GM18499 (cell line): ENCODE measurements around the gene SUGCT.
A peak's percentile ranks its signal among the peaks of the same experiment; 100 is the strongest.
"Not testable (repeated sequence)": the region's sequence is repeated elsewhere in the genome, so short reads cannot be mapped to it uniquely, and the experiment has no call there.

Experiments
- ATAC-seq: cut with Tn5 transposase; IDR thresholded peaks from one replicate; pipeline ENCODE4 v1.9.1; 2021; ENCODE audit warnings: moderate number of reproducible peaks; ENCODE audit not compliant: insufficient read depth, unreplicated experiment

Gene SUGCT

DNA sequence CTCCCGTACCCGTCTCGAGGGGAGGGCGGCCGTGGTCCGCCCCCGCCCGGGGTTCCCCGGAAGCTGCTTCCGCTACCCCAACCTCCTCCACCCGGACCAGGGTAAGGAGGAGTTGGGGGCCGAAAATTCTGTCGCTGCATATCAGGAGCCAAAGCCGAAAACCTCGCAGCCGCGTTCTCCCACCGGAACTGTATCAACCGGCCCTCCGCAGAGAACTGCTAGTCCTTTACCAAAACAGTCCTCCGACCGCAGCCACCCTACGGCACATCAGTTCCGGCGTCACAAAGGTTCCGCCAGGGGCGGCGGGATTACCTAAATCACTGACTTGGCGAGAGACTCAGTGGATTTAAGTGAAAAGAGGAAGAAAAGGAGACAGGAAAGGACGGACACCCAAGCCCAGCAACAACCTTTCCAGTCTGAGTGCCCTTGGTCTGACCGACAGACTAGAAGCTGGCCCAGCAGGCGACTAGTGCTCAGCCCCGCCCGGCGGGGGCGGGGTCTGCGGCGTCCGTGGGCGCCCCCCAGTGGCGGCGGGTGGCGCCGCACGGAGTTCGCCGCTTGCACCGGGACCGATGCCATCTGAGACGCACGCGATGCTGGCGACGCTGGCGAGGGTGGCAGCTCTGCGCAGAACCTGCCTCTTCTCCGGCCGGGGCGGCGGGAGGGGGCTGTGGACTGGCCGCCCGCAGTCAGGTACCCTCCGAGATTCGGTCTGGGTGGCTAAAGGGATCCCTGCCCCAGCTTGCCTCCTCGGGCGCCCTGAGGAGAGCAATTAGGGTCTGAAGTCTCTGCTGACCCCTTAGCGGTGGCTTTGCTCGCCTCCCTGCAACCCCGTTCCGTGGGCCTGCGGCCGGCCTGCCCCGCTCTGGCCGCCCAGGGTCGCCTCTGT lies at the start of gene SUGCT, which contains the start of gene MPLKIP:
Gene SUGCT, plus strand, starts transcription at position 578 of the 889 bp plus-strand sequence.
Gene MPLKIP, minus strand, starts transcription at position 195 of the 889 bp plus-strand sequence. Its CDS starts 55 bp downstream, at position 140.
- peak; percentile 68 for ATAC-seq

DNA sequence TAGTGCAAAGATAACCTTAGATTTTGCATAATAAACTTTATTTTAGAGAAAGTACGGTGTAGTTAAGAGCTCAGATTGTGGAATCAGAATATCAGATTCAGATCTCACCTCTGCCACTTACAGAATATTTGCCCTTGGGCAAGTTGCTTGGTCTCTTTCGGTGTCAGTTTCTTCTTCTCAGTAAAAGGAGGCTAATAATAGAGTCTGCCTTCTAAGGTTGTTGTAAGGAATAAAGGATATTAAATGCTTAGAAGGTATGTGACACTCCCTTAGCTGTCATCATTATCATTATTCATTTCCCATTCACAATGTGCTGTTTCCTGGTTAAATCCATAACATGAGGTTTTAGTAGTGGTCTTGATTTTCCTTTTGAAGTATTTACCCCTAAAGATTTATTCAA lies 42.6 kb upstream of the SUGCT start:
- ATAC-seq: no peak

DNA sequence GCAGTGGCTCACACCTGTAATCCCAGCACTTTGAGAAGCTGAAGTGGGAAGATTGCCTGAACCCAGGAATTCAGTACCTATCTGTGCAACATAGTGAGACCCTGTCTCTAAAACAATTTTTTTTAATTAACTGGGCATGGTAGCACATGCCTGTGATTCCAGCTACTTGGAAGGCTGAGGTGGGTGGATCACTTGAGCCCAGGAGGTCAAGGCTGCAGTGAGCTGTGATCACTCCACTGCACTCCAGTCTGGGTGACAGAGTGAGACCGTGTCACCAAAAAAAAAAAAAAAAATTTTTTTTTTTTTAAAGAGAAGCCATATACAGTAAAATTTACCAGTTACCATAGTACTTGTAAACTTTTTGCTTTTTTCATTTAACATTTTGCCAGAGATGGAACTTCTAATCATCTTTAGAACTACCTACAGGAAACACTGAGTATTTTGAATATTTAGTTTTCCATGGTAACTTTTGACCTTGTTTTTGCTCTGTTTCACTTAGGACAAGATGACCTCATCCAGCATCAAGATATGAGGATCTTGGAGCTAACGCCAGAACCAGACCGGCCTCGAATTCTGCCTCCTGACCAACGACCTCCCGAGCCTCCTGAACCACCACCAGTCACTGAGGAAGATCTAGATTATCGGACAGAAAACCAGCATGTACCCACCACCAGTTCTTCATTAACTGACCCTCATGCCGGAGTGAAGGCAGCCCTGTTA lies 41.0 kb upstream of the SUGCT start:
- ATAC-seq: no peak

DNA sequence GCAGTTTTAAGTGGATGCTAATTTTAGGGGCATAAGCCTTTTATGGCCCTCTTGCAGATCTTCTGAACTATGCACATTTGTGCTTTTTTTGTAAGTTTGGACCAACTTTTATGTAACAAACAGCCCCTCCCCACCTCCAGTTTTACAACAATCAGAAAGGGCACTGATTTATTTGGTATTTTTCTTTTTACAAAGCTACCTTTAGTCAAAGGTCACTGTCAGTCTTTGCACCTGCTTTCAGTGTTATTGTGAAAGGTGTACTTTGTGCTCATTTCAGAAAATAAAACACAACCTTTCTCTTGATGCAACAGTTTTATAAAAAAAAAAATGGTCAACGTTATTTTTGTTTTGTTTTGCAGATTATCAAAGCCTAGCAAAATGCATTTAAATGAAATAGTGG lies 39.6 kb upstream of the SUGCT start:
- no peak for ATAC-seq

DNA sequence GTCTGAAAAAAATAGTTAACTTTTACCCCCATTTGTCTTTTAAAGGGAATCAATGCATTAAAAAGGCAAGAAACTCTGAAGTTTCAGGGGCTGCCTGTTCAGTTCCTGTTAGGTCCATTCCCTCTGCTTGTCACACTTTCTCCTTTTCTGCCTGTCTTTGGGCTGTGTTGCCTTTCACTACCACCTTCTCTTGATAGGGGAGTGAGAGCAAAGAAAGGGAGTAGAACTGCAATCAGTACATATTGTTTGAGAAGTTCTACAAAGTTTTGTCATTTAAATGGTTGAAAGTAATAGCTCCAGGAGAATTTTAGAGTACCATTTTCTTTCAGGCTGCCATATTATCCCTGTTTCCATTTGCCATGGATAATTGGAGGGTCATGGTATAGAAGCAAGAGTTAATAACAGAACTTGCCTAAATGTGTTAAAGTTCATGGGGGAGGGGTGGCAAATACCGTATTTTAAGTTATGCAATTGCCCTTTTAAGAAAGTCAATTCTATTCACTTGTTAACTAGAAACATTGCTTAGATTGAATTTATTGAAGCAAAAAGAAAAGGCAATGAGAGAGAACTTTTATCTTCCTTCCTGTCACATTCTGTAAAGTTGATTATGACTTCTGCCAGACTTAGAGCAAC lies 39.0 kb upstream of the SUGCT start:
- no peak for ATAC-seq

DNA sequence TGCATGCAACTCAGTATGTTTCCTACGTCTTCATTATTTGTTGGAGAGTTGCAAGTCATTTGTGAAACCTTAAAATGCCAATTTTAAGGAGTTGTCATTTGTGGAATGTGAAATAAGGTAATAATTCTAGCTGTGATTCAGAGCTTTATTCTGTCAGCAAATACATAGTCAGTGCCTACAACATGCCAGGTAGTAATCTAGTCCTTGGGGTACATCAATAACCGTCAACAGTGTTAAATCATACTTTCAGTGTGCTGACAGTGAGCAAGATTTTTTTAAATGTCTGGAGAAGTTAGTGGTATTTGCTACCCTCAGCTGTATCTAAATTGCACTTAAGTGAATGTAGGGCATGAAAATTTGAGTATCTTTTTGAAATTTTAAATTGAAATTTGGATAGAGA lies 37.1 kb upstream of the SUGCT start:
- no peak for ATAC-seq

DNA sequence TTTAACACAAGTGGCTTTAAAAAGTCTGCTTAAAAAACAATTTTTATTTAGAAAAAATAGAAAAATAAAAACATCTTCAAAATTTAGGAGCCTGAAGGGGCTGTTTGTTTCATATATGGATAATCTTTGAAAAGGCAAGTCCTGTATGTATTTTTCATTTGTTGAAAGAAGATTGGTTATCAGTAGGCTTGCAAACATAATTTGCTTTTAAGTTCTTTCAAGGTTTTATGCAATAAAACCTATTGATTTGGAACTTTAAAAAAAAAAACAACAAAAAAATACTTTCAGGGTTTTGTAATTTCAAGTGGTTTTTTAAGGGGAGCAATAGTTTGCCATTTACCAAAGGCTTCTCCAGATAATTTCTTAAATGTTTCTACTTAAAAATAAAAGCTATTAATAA lies 36.0 kb upstream of the SUGCT start:
- no peak for ATAC-seq

DNA sequence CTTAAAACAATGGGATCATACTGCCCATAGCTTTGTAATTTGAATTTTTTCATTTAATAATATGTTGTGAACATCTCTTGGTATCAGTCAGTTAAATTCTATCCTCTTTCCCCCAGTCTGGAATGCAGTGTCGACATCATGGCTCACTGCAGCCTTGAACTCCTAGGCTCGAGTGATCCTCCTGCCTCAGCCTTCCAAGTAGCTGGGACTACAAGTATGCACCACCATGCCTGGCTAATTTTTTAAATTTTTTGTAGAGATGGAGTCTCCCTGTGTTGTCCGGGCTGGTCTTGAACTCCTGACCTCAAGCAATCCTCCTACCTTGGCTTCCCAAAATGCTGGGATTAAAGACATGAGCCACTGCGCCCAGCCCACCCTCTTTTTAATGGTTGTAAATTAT lies 35.0 kb upstream of the SUGCT start:
- ATAC-seq: no peak

DNA sequence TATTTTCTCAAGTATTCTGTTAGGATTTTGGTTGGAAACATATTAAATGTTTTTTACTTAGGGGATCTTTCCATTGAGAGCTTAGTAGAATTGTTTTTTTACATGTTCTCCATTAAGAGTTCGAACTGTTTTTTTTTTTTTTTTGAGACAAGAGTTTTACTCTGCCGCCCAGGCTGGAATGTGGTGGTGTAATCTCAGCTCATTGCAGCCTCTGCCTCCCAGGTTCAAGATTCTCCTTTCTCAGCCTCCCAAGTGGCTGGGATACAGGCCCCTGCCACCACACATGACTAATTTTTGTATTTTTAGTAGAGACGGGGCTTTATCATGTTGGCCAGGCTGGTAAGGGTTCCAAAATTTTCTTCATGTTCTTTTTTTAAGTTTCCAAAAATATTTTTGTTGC lies 33.6 kb upstream of the SUGCT start:
- ATAC-seq: no peak

DNA sequence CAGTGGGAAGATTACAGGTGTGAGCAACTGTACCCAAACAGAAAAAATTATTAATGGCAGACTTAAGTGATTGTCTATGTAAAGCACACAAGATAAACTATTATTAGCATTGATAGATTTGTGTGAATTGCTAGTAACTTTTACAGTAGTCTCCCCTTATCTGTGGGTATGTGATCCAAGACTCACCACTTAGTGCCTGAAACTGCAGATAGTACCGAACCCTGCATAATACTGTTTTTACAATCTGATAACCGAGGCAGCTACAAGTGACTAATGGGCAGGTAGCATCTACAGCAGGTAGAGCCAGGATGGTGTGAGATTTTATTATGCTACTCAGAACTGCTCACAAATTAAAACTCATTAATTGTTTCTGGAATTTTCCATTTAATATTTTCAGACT lies 31.9 kb upstream of the SUGCT start:
- ATAC-seq: no peak

DNA sequence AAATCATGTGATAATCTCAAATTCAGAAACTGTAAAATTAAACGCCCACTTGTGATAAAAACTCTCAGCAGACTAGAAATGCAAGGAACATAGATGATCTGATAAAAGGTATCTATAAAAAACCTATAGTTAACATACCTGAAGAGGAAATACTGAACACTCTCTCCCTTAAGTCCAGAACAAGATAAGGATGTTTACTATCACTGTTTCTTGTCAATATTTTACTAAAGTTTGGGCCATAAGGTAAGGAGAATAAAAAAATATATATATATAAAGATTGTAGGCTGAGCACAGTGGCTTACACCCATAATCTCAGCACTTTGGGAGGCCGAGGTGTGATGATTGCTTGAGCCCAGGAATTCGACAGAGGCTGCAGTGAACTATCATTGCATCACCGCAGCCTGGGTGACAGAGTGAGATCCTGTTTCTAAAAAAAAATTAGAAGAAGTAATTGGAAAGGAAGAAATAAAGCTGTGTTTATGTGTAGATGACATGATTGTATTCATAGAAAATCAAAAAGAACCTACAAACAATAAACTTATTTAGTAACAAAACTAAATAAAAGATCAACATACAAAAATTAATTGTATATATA lies 28.8 kb upstream of the SUGCT start:
- ATAC-seq: no peak

DNA sequence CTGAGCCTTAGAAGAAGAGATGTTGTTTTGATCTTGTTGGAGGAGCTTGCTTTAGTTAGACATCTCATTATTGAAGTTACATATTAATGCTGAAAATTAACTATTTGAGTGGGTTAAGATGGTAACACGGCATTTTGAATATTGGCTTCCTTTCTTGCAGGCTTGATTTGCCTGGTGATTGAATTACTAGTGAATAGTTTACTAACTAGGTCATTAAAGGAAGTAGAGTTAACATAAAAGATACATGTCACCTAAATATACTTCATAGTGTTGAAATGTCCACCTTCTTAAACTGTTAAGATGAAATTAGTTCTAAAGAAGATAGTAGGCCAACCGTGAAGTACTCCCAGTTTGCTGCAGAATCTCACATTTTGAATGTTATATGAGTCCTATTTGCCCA lies 18.9 kb upstream of the SUGCT start:
- no peak for ATAC-seq

DNA sequence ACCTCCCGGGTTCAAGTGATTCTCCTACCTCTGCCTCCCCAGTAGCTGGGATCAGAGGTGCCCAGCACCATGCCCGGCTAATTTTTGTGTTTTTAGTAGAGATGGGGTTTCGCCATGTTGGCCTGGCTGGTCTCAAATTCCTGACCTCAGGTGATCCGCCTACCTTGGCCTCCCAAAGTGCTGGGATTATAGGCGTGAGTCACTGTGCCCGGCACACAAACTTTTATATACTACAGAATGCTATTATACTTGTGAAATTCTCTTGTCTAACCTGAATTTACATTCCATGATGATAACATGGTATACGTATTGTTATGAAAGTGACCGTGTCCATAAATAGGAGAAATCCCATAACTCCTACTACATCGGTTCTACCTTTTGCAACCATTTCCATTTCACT lies 17.6 kb upstream of the SUGCT start:
- not testable (repeated sequence) for ATAC-seq

DNA sequence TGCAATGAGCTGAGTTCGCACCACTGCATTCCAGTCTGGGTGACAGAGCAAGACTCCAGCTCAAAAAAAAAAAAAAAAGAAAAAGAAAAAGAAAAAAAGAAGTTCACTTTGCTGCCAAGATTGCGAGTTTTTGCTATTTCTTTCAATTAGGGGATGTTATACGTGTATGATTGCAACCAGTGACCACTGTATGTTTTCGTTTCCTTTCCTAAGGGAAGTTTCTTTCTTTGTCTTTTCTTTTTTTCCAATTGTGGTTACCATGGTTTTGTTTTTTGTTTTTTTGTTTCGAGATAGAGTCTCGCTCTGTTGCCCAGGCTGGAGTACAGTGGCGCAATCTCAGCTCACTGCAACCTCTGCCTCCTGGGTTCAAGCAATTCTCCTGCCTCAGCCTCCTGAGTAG lies 16.6 kb upstream of the SUGCT start:
- ATAC-seq: not testable (repeated sequence)

DNA sequence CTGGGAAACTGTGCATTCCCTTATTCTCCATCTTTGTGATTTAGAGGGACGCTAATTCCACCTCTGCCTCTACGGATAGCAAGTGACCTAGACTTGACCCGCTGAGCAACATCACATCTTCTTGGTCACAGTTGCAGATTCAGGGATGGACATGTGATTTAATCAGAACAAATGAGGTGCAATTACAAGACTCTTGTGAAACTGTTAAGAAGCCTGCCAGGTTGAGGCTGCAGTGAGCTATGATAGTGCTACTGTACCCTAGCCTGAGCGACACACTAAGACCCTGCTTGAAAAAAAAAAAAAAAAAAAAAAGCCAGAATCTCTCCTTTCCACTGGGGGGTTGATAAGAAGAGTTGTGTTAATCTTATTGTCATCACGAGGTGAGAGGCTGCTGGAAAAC lies 14.8 kb upstream of the SUGCT start:
- ATAC-seq: no peak

DNA sequence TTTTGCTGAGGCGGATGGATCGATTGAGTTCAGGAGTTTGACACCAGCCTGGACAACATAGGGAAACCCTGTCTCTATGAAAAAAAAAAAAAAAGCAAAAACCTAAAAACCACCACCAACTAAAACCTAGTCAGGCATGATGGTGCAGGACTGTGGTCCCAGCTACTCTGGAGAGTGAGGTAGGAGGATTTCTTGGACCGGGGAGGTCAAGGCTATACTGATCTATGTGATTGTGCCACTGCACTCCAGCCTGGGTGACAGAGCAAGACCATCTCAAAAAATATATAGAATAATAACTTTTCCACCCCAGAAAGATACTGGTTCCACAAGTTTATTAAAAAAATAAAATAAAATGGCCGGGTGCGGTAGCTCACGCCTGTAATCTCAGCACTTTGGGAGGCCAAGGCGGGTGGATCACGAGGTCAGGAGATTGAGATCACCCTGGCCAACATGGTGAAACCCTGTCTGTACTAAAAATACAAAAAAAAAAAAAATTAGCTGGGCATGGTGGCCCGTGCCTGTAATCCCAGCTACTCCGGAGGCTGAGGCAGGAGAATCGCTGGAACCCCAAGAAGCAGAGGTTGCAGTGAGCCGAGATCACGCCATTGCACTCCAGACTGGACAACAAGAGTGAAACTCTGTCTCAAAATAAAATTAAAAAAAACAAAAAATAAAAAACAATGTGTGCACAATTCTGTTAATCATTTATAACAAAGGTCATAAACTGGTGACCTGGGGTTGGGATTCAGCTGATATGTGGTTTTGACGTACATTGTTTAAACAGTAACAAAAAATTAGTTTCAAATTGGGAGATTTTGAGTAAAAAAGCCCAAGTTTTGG lies 12.5 kb upstream of the SUGCT start:
- ATAC-seq: not testable (repeated sequence)

DNA sequence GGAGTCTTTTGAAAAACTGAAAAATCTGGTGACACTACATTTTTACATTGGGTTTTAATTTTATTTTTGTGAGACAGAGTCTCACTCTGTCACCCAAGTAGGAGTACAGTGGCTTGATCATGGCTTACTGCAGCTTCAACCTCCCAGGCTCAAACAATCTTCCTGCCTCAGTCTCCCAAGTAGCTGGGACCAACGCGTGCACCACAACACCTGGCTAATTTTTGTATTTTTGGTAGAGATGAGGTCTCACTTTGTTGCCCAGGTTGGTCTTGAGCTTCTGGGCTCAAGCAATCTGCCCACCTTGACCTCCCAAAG lies 11.9 kb upstream of the SUGCT start:
- no peak for ATAC-seq

DNA sequence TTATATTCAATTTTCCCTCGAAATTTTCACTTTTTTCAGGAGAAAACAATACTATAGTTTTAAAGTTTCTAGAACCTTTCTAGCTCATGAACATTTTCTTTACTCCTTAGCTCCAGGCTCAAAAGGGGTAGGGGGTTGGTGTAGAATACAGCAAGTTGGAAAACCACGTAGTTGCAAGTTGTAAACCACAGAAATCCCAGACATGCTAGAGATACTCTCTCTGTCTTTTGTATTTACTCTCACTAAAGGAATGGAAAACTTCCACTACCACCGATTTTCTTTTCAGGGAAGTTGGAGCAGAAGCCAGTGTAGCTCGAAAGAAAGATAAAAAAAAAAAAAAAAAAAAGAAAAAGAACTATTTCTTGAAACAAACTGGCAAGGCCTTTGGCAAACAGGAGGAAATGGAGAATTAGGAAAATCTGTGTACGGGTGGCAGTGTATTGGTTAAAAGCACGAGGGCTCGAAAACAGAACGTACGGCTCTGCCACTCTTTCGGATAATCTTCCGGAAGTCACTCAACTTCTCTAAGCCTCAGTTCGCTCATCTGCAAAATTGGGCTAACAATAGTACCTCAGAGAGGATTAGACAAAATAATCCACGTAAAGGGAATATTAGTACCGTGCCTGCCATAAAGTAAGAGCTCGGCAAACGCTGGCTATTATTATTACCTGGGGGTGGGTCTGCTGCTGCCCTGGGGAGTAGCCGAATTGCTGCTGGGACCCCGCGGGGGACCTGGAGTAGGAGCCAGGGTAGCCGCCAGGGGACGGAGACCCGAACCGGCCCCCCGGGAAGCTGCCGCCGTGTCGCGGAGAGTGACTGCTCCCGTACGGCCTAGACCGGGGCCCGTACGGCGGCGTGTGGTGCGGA lies 1.0 kb upstream of the SUGCT start:
- ATAC-seq: peak; percentile 1

DNA sequence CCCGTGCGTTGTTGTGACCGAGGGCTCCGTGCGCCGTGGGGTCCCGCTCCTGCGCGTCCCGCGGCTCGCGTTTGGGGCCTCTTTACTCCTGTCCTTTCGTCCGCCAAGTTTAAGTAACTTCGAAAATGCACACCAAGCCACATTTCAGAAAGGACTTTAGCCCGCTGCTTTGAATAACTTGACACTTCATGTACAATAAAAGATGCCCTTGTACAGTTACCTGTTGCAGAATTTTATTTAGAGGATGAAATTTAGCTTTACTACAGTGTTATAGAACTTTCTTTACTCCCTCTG lies 459 bp downstream of the SUGCT start:
- no peak for ATAC-seq
